Dermis microvascular lymphatic vessel endothelial cell (primary cell): ENCODE results near the gene RNU7-1. TPM values are rescaled to one million over a fixed set of nuclear protein-coding genes. Genes with fewer than 3 reads are reported as not detected.

Experiments used
- DNase-seq, 2 donors: peaks; one replicate each; pipeline versions ENCODE4 v3.0.0 to v3.0.0-alpha.2; 2010; ENCODE audit warnings: low read depth in 2 of 2
- total RNA-seq: library from RNA; depleted of rRNA; stranded (reverse); fragments of >200 nt; gene quantifications from 2 replicates; pipeline ENCODE4 v1.2.1, GENCODE V29; 2014

The RNU7-1 gene
- total RNA-seq, 1 donor from 2014 or later, result not detected

DNA sequence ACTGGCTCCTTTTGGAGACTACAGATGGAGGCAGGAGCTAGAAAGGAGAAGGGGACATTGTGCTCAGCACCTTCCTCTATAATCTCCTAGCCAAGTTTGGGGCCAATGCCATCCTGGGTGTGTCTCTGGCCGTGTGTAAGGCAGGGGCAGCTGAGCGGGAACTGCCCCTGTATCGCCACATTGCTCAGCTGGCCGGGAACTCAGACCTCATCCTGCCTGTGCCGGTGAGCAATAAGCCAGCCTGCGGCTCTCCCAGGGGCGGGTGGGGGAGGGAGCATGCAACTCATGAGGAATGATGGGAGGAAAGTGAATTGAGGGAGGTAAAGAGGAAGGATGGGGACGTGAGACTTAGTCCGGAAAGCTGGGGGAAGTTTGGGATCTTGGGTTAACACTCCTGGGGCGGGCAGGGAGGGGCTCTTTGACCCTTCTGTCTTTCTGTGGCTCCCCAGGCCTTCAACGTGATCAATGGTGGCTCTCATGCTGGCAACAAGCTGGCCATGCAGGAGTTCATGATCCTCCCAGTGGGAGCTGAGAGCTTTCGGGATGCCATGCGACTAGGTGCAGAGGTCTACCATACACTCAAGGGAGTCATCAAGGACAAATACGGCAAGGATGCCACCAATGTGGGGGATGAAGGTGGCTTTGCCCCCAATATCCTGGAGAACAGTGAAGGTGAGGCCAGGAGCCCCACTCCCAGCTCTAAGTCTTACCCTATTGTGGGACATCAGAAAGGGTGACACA lies 26.0 kb upstream of the RNU7-1 start:
- DNase-seq, result no peak

DNA sequence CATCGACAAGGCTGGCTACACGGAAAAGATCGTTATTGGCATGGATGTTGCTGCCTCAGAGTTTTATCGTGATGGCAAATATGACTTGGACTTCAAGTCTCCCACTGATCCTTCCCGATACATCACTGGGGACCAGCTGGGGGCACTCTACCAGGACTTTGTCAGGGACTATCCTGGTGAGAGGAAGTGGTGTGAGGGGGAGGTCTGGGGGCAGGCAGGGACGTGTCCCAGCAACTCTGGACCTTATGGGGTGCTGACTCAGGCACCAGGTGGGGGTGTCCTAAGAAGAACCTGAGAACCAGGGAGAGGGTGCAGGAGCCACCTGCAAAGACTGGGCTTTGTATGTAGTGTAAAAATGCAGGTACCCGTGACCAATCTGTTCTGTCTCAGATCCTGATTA lies 24.0 kb upstream of the RNU7-1 start:
- no peak for DNase-seq

DNA sequence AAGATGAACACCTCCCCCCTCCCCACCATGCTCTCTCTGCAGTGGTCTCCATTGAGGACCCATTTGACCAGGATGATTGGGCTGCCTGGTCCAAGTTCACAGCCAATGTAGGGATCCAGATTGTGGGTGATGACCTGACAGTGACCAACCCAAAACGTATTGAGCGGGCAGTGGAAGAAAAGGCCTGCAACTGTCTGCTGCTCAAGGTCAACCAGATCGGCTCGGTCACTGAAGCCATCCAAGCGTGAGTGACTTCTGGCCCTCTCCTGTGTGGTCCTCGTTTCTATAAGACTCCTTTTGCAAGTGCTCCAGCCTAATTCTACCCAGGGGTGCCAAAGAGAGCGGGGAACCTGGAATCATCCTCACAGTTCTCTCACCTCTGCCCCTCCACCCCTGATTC lies 22.1 kb upstream of the RNU7-1 start:
- no peak for DNase-seq

DNA sequence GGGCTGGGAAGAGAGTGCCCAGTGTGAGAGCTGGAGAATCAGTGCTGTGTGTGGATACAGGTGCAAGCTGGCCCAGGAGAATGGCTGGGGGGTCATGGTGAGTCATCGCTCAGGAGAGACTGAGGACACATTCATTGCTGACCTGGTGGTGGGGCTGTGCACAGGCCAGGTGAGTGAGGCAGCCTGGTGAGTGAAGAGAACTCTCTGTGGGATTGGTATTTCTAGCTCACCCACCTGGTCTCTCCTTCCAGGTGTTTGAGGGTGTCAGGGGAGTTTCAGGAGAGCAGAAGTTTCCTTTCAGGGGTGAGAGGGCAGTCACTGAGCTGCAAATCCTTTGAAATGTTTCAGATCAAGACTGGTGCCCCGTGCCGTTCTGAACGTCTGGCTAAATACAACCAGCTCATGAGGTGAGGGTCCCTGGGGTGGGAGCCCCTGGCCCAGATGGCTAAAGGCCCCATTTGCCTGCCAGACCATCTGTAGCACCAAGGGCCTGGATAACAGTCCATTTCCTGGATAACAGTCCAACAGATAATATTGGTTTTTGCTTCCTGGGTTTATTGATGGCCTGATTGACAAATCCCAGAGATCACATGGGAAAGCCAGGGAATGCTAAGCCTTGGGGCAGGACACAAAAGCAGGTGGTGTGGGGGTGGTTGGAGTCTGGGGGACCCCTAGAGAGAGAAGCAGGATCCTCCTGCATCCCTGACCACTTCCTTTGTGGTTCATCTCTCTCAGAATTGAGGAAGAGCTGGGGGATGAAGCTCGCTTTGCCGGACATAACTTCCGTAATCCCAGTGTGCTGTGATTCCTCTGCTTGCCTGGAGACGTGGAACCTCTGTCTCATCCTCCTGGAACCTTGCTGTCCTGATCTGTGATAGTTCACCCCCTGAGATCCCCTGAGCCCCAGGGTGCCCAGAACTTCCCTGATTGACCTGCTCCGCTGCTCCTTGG lies 21.3 kb upstream of the RNU7-1 start:
- no peak for DNase-seq

DNA sequence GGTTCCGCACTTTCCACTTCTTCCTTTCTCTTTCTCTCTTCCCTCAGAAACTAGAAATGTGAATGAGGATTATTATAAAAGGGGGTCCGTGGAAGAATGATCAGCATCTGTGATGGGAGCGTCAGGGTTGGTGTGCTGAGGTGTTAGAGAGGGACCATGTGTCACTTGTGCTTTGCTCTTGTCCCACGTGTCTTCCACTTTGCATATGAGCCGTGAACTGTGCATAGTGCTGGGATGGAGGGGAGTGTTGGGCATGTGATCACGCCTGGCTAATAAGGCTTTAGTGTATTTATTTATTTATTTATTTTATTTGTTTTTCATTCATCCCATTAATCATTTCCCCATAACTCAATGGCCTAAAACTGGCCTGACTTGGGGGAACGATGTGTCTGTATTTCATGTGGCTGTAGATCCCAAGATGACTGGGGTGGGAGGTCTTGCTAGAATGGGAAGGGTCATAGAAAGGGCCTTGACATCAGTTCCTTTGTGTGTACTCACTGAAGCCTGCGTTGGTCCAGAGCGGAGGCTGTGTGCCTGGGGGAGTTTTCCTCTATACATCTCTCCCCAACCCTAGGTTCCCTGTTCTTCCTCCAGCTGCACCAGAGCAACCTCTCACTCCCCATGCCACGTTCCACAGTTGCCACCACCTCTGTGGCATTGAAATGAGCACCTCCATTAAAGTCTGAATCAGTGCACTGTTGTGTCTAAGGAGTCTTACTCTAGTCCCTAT lies 20.4 kb upstream of the RNU7-1 start:
- no peak for DNase-seq

DNA sequence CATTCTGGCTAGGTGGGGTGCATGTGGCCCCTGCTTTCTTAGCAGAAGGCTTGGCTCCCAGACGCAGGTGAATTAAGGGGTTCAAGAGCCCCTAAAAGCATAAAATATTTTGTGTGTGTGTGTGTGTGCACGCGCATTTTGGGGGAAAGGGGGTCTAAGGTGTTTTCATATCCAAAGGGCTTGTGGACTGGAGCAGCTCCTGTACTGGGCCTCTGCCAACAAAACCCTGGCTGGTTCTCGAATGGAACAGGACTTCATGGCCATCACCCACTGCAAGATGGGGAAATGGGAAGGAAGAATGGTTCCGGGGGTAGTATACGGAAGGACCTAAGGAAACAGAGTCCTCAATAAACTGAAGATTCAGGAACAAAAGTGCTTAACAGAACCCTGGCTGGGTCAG lies 19.8 kb upstream of the RNU7-1 start:
- DNase-seq, result no peak

DNA sequence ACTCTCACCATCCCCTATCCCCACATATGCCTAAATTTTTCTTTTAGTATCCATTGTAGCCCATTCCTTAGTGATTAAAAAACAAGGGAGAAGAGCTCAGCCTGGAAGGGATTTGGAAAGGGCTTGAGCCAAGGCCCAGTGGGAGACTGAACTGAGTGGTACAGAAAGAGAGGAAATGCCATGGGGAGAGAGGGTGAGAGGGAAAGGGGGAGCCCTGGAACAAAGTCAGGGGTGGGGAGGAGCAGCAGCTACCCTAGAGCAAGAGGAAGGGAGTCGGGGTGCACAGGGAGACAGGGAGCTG lies 18.4 kb upstream of the RNU7-1 start:
- DNase-seq, result no peak

DNA sequence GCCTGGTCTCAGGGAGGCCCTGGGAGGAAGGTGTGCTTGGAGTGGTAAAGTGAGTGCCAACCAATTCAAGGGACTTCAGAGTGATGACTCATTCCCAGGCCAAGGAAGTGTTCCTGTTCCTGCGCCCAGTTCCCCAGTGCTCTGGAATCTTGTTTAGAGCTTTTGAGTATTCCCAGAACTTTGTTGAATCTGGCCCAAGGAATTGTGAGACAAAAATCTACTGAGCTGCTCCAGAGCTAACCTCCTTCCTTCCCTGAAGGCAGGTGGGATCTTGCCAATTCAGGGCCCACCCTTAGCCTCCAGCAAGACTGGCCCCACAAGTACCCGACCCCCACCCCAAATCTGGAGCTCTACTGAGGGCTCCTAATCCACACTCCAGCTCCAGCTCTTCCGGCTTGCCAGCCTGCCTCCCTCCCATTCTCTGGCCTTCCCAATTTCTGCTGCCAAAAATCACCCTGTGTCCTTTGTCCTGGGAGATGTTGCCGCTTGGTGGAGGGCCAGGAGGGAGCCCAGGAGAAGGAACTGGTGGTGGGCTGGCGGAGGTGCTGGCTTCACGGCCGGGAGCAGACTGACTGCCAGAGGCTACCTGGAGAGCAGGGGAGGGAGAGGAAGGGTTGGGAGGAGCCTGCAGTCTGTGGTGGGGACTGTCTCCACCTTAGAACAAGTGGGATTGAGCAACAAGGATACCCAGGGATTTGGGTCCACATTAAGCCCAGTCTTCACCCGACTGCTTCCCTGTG lies 17.9 kb upstream of the RNU7-1 start:
- peak in 1 of 2 donors; percentile 72 for DNase-seq

DNA sequence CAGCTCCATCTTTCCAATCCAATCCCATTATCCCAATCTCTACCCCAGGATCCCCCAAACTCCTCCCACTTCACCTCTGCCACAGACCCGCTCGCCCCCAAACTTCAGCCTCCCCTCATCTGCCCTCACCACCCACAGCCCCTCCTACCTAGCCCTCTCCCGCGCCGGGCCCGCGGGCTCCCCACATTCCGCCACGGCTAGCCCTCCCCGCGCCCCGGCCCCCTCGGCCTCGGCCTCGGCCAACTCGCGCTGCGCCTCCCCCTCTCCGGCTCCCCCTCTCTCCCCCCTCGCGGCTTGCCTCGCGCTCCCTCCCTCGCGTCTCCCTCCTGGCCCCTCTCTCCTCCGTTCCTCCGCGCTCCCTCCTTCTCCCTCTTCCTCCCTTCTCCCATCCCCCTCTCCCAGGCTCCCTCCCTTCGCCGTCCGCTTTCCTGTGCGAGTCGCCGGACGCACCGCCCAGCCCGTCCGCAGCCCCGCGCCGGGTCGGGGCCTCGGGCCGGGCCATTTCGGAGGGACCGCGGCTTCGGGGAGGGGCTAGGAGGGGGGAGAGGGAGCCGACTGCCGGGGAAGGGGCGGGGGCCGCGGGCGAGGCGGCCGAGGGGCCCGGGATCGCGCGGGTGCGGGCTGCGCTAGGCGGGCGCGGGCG lies 16.1 kb upstream of the RNU7-1 start, which contains the start of gene ATN1:
ATN1 (plus strand) TSS at position 581 of the 643 bp plus-strand sequence. CDS start 6,043 bp downstream, outside the sequence.
- DNase-seq, result peak; percentile 36 to 75

DNA sequence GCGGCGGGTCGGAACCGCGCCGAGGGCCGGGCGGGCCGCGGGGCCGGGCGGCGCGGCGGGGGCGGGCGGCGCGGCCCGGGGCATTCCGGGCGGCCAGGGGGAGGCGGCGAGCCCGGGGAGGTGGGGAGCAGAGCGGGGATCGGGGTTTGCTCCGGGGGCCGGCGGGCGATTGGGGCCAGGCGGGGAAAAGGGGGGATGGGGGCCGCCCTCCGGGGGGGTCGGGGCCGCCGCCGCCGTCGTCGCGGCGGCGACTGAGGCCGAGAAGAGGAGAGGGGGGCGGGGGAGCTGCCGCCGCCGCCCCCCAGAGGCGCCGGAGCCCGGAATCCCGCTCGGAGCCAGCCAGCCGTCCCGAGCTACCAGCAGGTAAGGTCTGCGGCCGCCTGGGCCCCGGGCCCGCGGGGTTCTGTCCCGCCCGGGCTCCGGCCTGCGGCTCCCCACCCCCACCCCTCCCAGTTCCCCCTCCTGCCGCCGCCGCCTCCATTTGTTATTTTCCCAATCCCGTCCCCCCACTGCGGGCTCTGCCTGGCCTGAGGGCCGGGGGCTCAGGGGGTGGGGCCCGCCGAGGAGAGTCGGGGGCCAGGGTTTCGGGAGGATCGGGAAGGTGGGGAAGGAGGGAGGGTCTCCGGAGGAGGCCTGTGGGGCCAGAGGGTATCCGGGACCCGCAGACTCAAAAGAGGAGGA lies 15.5 kb upstream of the RNU7-1 start:
- no peak for DNase-seq

DNA sequence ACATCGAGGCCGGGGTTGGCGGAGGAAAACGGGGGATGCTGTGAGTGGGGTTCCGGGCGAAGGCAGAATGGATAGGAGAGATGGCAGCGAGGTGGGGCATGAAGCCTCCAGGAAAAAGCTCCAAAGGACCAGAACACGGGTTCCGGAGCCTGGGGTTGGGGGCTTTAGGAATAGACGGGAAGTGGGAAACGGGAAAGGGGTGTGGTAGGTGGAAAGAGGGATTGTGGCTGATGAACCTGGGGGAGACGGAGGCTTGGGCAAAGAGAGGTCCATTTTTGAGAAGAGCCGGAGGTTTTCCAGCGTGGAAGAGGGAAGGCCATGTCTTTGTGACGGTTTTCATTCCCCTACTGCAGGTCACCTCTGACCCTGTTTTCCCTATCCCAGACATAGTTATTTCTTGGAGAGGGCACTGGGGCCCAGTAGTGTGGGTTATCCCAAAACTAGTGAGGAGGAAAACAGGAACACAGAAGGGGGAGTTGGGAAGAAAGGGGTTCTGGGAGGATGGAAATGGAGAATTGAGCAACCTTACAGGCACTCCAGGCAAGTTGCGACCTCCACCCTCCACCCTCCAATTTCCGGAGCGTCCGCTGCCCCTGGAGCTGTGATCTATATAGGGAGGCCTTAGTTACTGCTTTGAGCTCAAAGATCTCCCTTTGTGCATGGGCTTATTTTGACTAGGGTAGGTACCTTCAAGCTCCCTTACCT lies 14.8 kb upstream of the RNU7-1 start:
- DNase-seq, result no peak

DNA sequence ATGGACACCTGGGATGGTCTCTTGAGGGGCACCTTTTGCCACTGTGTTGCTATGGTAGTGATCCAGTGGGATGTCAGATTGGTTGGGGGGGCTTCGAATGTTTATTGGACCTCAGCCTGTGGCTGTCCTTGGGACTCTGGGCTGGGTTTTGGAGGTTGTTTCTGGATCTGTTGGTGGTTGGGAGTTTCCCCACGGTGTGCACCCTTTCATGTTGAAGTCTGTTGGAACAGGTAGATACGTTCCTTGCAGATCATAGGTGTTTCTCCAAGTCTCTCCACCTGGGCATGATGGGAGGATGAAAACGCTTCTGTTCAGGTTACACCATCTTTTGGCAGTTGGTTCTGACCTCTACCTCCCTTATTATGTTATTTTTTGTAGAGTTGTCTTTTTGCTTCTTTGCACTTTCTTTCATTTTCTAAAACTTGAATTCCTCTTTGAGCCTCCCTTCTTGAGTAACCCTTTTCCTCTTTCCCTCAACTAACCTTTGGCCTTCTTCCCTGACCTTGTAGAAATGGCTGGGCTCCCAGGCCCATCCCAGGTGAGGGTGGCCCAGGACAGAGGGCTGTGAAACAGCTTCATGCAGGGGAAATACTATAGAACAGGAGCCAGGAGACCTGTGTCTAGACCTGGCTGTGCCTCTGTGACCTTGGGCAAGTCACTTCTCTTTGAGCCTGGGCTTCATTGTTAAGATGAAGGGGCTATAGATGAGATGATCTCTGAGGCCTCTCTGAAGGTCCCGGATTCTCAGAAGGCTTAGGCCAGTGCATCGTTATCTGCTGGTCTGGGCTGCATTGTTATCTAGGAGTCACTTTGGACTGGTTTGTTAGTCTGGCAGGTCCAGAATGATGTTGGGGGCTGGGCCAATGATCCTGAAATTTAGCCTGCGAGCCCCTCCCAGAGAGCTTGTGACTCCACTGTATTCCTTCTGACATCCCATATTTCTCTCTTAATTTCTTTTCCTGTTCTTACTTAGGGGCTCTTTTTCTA lies 13.9 kb upstream of the RNU7-1 start:
- no peak for DNase-seq

DNA sequence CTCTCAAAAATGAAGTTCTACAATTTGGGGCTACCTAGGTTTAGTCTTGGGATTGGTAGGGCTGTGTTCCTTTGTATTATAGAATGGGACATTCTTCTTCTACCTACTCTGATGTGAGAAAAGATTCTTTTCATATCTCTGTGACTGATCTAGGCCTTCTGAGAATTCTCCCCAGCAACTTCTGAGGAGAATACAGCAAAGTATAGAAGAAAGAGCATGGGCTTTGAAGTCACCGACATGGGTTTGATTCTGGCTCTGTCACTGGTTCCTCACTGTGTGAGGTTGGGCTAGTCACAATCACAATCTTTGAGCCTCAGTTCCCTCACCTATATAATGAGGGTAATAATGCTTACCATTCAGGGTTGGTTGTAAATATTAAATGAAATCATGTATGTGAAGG lies 10.8 kb upstream of the RNU7-1 start:
- DNase-seq, result no peak

DNA sequence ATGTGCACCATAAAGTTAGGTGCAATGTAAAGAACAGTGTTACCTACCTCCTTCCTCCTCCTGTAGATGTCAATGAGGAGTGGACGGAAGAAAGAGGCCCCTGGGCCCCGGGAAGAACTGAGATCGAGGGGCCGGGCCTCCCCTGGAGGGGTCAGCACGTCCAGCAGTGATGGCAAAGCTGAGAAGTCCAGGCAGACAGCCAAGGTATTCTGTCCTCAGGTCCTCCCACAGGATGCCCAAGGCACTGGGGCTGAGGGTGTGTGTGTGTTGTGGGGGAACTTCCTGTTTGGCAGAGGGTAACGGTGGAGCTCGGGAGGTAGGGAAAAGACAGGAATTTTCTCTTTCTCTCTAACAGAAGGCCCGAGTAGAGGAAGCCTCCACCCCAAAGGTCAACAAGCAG lies 9.5 kb upstream of the RNU7-1 start:
- peak; percentile 32 to 76 for DNase-seq

DNA sequence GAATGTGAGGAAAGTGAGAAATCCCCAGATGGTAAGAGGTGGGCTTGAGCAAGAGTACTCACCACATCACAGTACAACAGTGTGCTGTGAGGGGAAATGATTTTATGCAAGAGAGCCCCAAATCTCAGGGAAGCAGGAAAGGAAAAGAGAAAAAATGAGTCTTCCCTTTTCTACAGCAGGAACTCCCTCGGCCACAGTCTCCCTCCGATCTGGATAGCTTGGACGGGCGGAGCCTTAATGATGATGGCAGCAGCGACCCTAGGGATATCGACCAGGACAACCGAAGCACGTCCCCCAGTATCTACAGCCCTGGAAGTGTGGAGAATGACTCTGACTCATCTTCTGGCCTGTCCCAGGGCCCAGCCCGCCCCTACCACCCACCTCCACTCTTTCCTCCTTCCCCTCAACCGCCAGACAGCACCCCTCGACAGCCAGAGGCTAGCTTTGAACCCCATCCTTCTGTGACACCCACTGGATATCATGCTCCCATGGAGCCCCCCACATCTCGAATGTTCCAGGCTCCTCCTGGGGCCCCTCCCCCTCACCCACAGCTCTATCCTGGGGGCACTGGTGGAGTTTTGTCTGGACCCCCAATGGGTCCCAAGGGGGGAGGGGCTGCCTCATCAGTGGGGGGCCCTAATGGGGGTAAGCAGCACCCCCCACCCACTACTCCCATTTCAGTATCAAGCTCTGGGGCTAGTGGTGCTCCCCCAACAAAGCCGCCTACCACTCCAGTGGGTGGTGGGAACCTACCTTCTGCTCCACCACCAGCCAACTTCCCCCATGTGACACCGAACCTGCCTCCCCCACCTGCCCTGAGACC lies 8.0 kb upstream of the RNU7-1 start:
- no peak for DNase-seq

DNA sequence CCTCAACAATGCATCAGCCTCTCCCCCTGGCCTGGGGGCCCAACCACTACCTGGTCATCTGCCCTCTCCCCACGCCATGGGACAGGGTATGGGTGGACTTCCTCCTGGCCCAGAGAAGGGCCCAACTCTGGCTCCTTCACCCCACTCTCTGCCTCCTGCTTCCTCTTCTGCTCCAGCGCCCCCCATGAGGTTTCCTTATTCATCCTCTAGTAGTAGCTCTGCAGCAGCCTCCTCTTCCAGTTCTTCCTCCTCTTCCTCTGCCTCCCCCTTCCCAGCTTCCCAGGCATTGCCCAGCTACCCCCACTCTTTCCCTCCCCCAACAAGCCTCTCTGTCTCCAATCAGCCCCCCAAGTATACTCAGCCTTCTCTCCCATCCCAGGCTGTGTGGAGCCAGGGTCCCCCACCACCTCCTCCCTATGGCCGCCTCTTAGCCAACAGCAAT lies 7.4 kb upstream of the RNU7-1 start:
- DNase-seq, result no peak
